SK-N-SH (cell line): ENCODE data around the gene CNTFR. TPM values are rescaled to one million over a fixed set of nuclear protein-coding genes. Genes with fewer than 3 reads are reported as not detected.

Experiments used
- CTCF ChIA-PET: fragments of 300-600, 350-600 bp; formaldehyde crosslinking; extraction: SDS; loops from one replicate; lab custom pipeline; 2021; lab: Yijun Ruan, JAX
- POLR2A ChIA-PET: fragments of 350-600 bp; sonication (Branson Sonifier 250); formaldehyde crosslinking; extraction: SDS; loops from one replicate; lab custom pipeline; 2020; ENCODE audit warnings: antibody characterized with exemption, inconsistent platforms; lab: Yijun Ruan, JAX
- DNase-seq: peaks from one replicate; pipeline ENCODE4 v3.0.0; 2012
- H2AFZ ChIP-seq: fragments of 200-600 bp; sonication (generic); 2 replicates; pipeline ENCODE4 v1.8.1; 2016; ENCODE audit warnings: antibody characterized with exemption, mild to moderate bottlenecking, low read depth
- H3F3A ChIP-seq: fragments of 200-600 bp; sonication (generic); replicated peaks from 2 replicates; pipeline ENCODE3; 2016; ENCODE audit warnings: antibody characterized with exemption, mild to moderate bottlenecking; ENCODE audit not compliant: insufficient read depth
- H3K27ac ChIP-seq, 2 experiments: fragments of 200-500 bp in 1 of 2; fragments of 200-600 bp in 1 of 2; sonication (Bioruptor generic) in 1 of 2; sonication (generic), shearing (Covaris generic) in 1 of 2; 2 replicates each; pipeline versions ENCODE4 v1.5.1 to v1.6.1; 2014 to 2016; ENCODE audit warnings: low read depth in 2 of 2, inconsistent platforms in 1 of 2, low read length in 1 of 2, mild to moderate bottlenecking in 1 of 2, mixed read lengths in 1 of 2
- H3K27me3 ChIP-seq: fragments of 200-600 bp; sonication (generic), shearing (Covaris generic); 2 replicates; pipeline ENCODE4 v1.6.1; 2016; ENCODE audit warnings: mixed run types; ENCODE audit not compliant: insufficient read depth
- H3K36me3 ChIP-seq, 2 experiments: fragments of 200-500 bp in 1 of 2; fragments of 200-600 bp in 1 of 2; sonication (Bioruptor generic) in 1 of 2; sonication (generic) in 1 of 2; replicated peaks in 1 of 2; 2 replicates each; pipeline versions ENCODE3 to v1.5.1; 2014 to 2016; ENCODE audit warnings: low read length in 1 of 2, mild to moderate bottlenecking in 1 of 2; ENCODE audit not compliant: insufficient read depth in 2 of 2, control insufficient read depth in 1 of 2
- H3K4me1 ChIP-seq, 2 experiments: fragments of 200-500 bp in 1 of 2; fragments of 200-600 bp in 1 of 2; sonication (Bioruptor generic) in 1 of 2; sonication (generic), shearing (Covaris generic) in 1 of 2; 2 replicates each; pipeline versions ENCODE4 v1.5.1 to v1.6.1; 2014 to 2016; ENCODE audit warnings: low read depth in 1 of 2, low read length in 1 of 2, mixed run types in 1 of 2; ENCODE audit not compliant: insufficient read depth in 2 of 2, control insufficient read depth in 1 of 2
- H3K4me2 ChIP-seq: fragments of 200-600 bp; sonication (generic), shearing (Covaris generic); 2 replicates; pipeline ENCODE4 v1.6.1; 2017; ENCODE audit warnings: mixed run types
- H3K4me3 ChIP-seq, 2 experiments: fragments of 200-500 bp in 1 of 2; fragments of 200-600 bp in 1 of 2; sonication (Bioruptor generic) in 1 of 2; sonication (generic), shearing (Covaris generic) in 1 of 2; 2 replicates each; pipeline versions ENCODE4 v1.5.1 to v1.8.1; 2014 to 2016; ENCODE audit warnings: low read depth in 2 of 2, inconsistent platforms in 1 of 2, low read length in 1 of 2, mild to moderate bottlenecking in 1 of 2, mixed read lengths in 1 of 2, moderate library complexity in 1 of 2
- H3K79me2 ChIP-seq: fragments of 200-600 bp; sonication (generic); 2 replicates; pipeline ENCODE4 v1.8.1; 2017; ENCODE audit warnings: mild to moderate bottlenecking; ENCODE audit not compliant: insufficient read depth
- H3K9ac ChIP-seq: fragments of 200-600 bp; sonication (generic); 2 replicates; pipeline ENCODE4 v1.6.1; 2017; ENCODE audit warnings: mixed run types
- H3K9me2 ChIP-seq: fragments of 200-600 bp; sonication (generic); 2 replicates; pipeline ENCODE4 v1.6.1; 2017; ENCODE audit warnings: mixed run types
- H3K9me3 ChIP-seq: fragments of 200-600 bp; sonication (generic); 2 replicates; pipeline ENCODE4 v1.6.1; 2017; ENCODE audit warnings: mixed run types, mild to moderate bottlenecking, moderate library complexity
- H4K20me1 ChIP-seq: fragments of 200-600 bp; sonication (generic); 2 replicates; pipeline ENCODE4 v1.6.1; 2017; ENCODE audit warnings: mild to moderate bottlenecking, mixed run types; ENCODE audit not compliant: insufficient read depth
- CHD2 ChIP-seq: fragments of 150-350 bp; IDR thresholded peaks from 2 replicates; pipeline ENCODE4 v1.6.1; 2018; ENCODE audit warnings: low read length; ENCODE audit not compliant: partially characterized antibody
- CTCF ChIP-seq: fragments of 200-600 bp; sonication (generic); IDR thresholded peaks from 2 replicates; pipeline ENCODE4 v1.6.1; 2017; ENCODE audit warnings: antibody characterized with exemption, mild to moderate bottlenecking, moderate library complexity
- EZH2phosphoT487 ChIP-seq: fragments of 200-600 bp; sonication (generic); IDR thresholded peaks from 2 replicates; pipeline ENCODE4 v1.6.1; 2017; ENCODE audit warnings: low read depth, mixed run types, mild to moderate bottlenecking, antibody characterized with exemption, moderate library complexity, borderline replicate concordance
- FOXM1 ChIP-seq: IDR thresholded peaks from 2 replicates; pipeline ENCODE4 v1.4.0; 2012; ENCODE audit warnings: low read depth, mild to moderate bottlenecking
- GABPA ChIP-seq: IDR thresholded peaks from 2 replicates; pipeline ENCODE4 v1.4.0; 2012; ENCODE audit warnings: low read depth, mild to moderate bottlenecking
- GATA2 ChIP-seq: sonication (generic); formaldehyde crosslinking; IDR thresholded peaks from 2 replicates; pipeline ENCODE4 v1.5.0; 2020; ENCODE audit warnings: mild to moderate bottlenecking, missing genetic modification reagents
- IRF3 ChIP-seq: fragments of 150-350 bp; IDR thresholded peaks from 2 replicates; pipeline ENCODE4 v1.6.1; 2016; ENCODE audit warnings: mild to moderate bottlenecking, low read depth, low read length
- JUND ChIP-seq: IDR thresholded peaks from 2 replicates; pipeline ENCODE4 v1.4.0; 2012
- NFIC ChIP-seq: IDR thresholded peaks from 2 replicates; pipeline ENCODE4 v1.4.0; 2012; ENCODE audit warnings: borderline replicate concordance
- PBX3 ChIP-seq: IDR thresholded peaks from 2 replicates; pipeline ENCODE4; 2012
- POLR2AphosphoS5 ChIP-seq: IDR thresholded peaks from 2 replicates; pipeline ENCODE4 v1.6.1; 2012; ENCODE audit warnings: low read depth, low read length
- RCOR1 ChIP-seq: fragments of 150-350 bp; IDR thresholded peaks from 2 replicates; pipeline ENCODE4 v1.6.1; 2017; ENCODE audit warnings: antibody characterized with exemption, low read length
- RFX5 ChIP-seq: IDR thresholded peaks from 2 replicates; pipeline ENCODE4 v1.6.1; 2012; ENCODE audit warnings: mild to moderate bottlenecking, improper control_type of control experiment, low read length
- TAF1 ChIP-seq: IDR thresholded peaks from 2 replicates; pipeline ENCODE4 v1.6.1; 2012; ENCODE audit warnings: low read depth, mild to moderate bottlenecking, low read length, moderate library complexity, borderline replicate concordance
- TCF12 ChIP-seq: IDR thresholded peaks from 2 replicates; pipeline ENCODE4 v1.4.0; 2012
- TEAD4 ChIP-seq: IDR thresholded peaks from 2 replicates; pipeline ENCODE4 v1.4.0; 2012; ENCODE audit warnings: mild to moderate bottlenecking, borderline replicate concordance; ENCODE audit not compliant: insufficient read depth
- USF2 ChIP-seq: fragments of 150-350 bp; IDR thresholded peaks from 2 replicates; pipeline ENCODE4 v1.6.1; 2017; ENCODE audit warnings: antibody characterized with exemption, low read length, low read depth, borderline replicate concordance
- ZBTB33 ChIP-seq: IDR thresholded peaks from 2 replicates; pipeline ENCODE4 v1.4.0; 2012; ENCODE audit warnings: low read depth, borderline replicate concordance
- WGBS: methylation state at CpG from one replicate; pipeline ENCODE4 v1.1.6; 2017; ENCODE audit warnings: low lambda C conversion rate; 5-methylcytosine and 5-hydroxymethylcytosine counted together
- polyA plus RNA-seq, 3 experiments: library from polyadenylated mRNA; depleted of rRNA; stranded (reverse); fragments of >200 nt; gene quantifications; 2 replicates each; pipeline ENCODE4 v1.2.3, GENCODE V29; 2012

Gene CNTFR
- polyA plus RNA-seq, 1 of the 3 experiments (the other 2 are of a cell fraction): 1.8 TPM

GRCh38 chr9:34522091-34522887 lies 67.2 kb downstream of the CNTFR start:
- Histone ChIP-seq H3K27ac (peak overlapping the region in 1 of 2 experiments; percentile 5; a peak in 1 of 4 replicates), H3K9ac (peak overlapping the region; percentile 40; the same call in 1 of the 2 replicates), H4K20me1 (no peaks in the 10 kb centered on the region), H3K4me1 (peaks cover 0 to 18% of the 10 kb centered on the region in 2 experiments; a peak in 1 of 4 replicates), H3K9me3 (no peaks in the 10 kb centered on the region), H3F3A (peaks cover 6% of the 10 kb centered on the region), H3K79me2 (no peaks in the 10 kb centered on the region), H3K9me2 (no peaks in the 10 kb centered on the region), H3K4me3 (peak overlapping the region; percentile 50 to 53), H3K4me2 (peak overlapping the region; percentile 83), H3K27me3 (no peaks in the 10 kb centered on the region), H2AFZ (peak overlapping the region; percentile 29; the same call in 1 of the 2 replicates), H3K36me3 (no peaks in the 10 kb centered on the region)
- DNase-seq: peak; percentile 40
- WGBS: 12% methylated on average over 18 of the region's 31 CpGs
- CTCF ChIA-PET: interaction anchor here (1.0 to 3.9 kb wide), 6 partner anchors 21 to 118 kb away, joined by 3 to 26 read pairs (median 14); no protein-coding TSS in a partner anchor
- TF ChIP-seq NFIC: no peak
- POLR2A ChIA-PET: no interaction called here

GRCh38 chr9:34521406-34522045 lies 68.0 kb downstream of the CNTFR start:
- Histone ChIP-seq H3K9me2 (no peaks in the 10 kb centered on the region), H3K9ac (no peak overlapping the region), H3K4me1 (peaks cover 0 to 18% of the 10 kb centered on the region in 2 experiments; a peak in 1 of 4 replicates), H3K9me3 (no peaks in the 10 kb centered on the region), H2AFZ (no peak overlapping the region), H3K4me2 (no peak overlapping the region), H3K36me3 (no peaks in the 10 kb centered on the region), H4K20me1 (no peaks in the 10 kb centered on the region), H3K27me3 (no peaks in the 10 kb centered on the region), H3K4me3 (no peak overlapping the region; a peak in 1 of 4 replicates), H3K27ac (no peak overlapping the region), H3F3A (peaks cover 6% of the 10 kb centered on the region), H3K79me2 (no peaks in the 10 kb centered on the region)
- no peak for DNase-seq
- ChIA-PET CTCF (interaction anchor here (0.9 to 1.3 kb wide), 4 partner anchors 26 to 117 kb away, joined by 3 to 5 read pairs (median 4); no protein-coding TSS in a partner anchor), POLR2A (no interaction called here)
- WGBS: 96% methylated on average over 3 of the region's 11 CpGs
- TF ChIP-seq IRF3: no peak
- TF ChIP-seq FOXM1: no peak
- no peak for TF ChIP-seq GABPA
- TF ChIP-seq CHD2: no peak
- no peak for TF ChIP-seq POLR2AphosphoS5
- TF ChIP-seq TAF1: no peak
- TF ChIP-seq JUND: no peak
- no peak for TF ChIP-seq ZBTB33
- no peak for TF ChIP-seq NFIC
- no peak for TF ChIP-seq TEAD4
- no peak for TF ChIP-seq TCF12
- no peak for TF ChIP-seq PBX3
- TF ChIP-seq EZH2phosphoT487: no peak
- TF ChIP-seq RCOR1: no peak
- no peak for TF ChIP-seq RFX5
- no peak for TF ChIP-seq USF2
- TF ChIP-seq CTCF: no peak
- TF ChIP-seq GATA2 (CRISPR knock-in tag): no peak
